HUDEP-2 (cell line): ENCODE measurements around the gene PPFIBP2.
"Not testable (repeated sequence)": the region's sequence is repeated elsewhere in the genome, so short reads cannot be mapped to it uniquely, and the experiment has no call there.

Experiments used
- DNase-seq, 76 experiments: peaks; one replicate each; lab custom pipeline; 2025; ENCODE audit not compliant: unreplicated experiment in 76 of 76; lab: John Stamatoyannopoulos, UW

The PPFIBP2 gene

DNA sequence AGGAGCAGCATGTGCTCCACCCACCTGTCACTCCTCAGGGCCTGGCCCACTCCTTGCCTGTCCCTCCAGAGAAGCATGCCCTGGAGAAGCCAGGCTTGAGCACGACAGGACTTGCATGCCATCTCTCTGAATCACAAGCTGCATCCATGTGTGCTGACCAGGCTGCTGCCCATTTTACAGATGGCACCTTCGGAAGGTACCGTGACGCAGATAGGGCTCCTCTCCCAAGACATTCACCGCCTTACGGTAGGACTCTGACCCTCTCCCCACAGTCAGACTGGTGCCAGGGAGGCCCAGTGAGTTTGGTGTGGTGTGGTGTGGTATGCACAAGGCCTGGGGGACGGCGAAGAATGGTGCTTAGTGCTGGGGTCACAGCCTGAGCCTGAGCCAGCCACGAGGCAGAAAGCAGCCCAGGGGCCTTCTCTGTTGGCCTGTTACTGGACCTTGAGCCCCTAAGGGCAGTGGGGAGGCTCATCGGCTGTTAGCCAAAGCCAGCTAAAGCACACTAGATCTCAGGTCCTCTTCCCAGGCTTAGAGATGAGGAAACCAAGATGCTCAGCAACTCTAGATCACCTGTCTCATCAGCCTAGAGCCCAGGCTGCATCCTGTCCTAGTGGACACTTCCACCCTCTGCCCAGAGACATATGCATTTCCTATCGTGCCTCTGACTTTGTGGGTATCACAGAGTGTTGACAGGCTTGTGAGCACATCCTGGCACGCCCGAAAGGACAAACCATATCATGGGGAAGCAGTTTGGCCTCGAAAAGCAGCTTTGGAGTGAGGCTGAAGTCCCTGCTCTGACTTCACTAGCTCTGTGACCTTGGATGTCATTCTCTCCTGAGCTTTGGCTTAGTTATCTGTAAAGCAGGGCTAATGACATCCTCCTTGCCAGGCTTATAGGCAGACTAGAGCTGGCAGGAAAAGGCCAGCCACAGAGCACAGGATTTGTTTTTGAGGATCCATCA, 141.7 kb downstream of the PPFIBP2 start:
- no peak for DNase-seq

DNA sequence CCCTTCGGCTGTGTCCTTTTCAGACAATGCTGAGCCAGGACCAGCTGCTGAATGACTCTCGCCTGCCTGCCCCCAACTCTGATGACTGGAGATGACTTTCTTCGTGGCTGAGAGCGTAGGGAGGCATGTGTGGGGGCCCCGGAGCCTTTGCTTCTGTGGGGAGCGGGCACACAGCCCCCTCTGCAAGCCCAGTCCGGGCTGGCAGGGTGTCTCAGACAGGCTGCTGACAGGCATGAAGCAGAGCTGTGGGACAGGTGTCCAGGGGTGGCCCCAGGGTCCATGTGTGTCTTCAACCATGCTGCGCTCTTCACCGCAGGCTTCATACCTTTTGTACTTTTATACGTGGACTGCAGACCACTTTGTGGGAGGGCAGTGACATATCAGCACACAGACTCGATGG, 142.9 kb downstream of the PPFIBP2 start:
- no peak for DNase-seq

DNA sequence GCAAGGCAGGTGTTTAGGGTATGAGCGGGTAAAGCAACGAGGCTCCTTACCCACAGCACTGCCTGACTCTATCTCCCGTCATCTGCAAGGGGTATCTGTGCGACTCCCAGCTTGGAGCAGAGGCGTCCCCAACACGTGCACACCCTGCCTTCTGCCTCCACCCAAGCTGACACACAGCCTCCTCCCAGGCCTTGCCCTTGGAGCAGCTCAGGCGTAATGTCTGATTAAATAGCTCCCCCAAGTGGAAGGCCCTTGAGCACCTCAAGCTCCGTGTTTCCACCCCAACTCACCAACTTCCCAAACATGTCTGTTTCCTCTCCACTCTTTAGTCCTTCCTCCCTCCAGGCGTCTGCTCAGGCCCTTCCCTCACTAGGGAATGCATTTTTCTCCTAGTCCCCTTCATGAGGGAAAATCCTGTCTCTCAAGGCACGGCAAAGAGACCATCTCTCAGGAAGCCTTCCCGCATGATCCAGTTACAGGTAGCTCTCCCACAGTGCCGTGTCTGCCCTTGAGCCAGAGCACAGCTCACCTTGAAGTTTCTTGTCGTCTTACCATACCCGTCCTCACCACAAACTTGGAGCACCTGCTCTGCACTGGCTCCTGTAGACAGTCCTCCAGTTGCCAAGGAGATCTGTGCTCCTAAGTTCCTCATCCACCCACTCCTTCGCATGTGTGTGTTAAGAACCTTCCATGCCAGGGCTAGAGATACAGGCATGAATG, 143.7 kb downstream of the PPFIBP2 start:
- peak in 54 of 76 experiments; percentile 1 to 70 (median 30) for DNase-seq

DNA sequence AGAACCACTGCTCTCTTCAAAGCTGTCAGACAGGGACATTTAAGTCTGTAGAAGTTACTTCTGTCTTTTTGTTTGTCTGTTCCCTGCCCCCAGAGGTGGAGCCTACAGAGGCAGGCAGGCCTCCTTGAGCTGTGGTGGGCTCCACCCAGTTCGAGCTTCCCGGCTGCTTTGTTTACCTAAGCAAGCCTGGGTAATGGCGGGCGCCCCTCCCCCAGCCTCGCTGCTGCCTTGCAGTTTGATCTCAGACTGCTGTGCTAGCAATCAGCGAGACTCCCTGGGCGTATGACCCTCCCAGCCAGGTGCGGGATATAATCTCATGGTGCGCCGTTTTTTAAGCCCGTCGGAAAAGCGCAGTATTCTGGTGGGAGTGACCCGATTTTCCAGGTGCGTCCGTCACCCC, 149.7 kb downstream of the PPFIBP2 start:
- not testable (repeated sequence) for DNase-seq

DNA sequence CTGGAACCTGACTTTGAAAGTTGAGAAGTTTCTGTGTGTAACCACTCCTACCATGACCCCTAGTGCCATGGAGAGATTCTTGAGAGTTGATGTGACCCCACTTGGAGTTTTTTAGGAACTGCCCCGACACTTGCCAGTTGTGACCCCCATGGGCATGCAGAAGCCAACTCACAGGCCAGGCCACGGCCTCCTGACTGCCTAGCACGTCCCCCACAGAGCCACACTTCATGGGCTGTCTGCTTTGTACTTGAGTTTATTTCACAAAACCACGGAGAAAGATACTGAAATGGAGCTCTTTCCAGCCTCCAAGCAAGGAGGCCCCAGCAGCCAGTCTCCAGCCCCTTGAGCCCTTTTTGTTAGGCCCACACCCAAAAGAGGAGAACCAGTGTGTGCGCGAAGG, 151.1 kb downstream of the PPFIBP2 start:
- no peak for DNase-seq

DNA sequence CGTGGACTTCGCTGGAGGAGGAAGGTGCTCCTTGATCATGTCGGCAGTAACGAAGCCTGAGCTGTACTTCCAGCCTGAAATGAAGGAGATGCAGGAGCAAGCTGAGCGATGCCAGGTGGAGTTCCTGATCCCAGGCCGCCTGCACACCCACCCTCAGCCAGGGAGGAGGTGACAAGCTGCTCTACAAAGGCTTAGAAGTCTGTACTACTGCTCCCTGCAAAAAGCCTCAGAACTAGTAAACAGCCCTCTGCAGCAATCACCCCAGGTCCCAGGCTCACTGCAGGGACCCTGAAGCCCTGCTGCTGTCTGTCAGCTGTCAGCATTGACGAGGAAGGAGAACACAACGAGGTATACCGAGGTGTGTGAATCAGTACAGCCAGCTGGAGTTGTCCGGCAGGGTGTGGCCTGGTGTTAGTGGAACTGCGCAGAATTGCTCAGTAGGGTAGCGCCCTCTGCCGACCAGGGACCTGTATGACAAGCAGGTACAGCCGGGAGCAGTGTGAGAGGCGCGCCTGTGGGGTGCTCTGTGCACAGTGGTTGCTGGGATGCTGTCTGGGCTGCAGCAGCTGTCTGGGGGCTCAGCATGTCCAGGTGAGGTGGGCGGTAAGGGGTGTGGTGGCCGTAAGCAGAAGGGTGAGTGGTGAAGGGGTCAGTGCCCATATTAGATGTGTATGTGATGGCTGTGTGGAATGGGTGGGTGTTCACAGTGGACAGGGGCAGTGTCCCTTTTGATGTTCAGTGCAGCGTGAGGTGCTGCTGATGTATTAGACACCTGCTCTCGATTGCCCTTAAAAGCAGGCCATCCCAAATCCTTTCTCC, 151.9 kb downstream of the PPFIBP2 start:
- DNase-seq = peak in 71 of 76 experiments; percentile 9 to 84 (median 58)

DNA sequence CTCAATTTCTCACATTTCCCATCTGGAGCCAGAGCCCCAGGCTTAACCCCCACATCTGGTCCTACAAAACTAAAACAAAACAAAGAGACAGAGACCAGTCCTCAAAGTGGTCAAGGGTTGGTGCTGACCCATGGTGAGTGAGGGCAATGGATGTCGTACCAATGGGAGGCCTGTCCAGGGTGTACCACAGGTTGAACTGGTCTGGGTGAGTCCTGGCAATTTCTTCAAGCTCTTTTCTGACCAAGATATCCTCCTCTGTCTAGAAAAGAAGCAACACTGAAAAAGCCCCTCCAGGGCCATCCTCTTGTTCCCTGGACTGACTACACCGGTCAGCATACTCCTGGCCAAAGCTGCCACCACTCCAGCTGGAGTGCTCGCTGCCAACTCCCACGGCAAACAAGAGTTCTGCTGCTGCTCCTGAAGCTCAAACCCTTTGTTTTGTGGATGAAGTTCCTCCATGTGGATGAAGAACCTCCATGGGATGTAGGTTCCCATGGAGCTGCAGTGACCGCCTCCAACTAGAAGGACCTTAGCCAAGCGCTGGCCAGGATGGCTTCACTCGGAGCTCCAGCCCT, 152.6 kb downstream of the PPFIBP2 start:
- no peak for DNase-seq

DNA sequence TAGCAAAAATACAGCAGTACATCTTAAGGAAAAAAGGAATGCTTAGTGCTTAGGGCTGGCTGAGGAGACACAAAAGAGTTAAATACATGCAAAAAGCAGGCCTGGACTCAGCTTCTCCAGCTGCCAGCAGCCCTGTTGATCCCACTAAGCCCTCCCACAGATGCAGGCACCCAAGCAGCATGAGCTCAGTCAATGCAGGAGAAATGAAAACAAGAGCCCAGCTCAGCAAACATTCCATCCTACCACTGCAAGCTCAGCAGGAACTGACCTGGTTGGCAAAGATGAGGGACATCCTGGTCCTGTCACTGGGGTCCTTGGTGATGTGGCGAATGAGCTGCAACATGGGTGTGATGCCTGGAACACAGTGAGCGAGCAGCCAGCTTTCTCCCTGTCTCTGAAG, 153.7 kb downstream of the PPFIBP2 start:
- no peak for DNase-seq

DNA sequence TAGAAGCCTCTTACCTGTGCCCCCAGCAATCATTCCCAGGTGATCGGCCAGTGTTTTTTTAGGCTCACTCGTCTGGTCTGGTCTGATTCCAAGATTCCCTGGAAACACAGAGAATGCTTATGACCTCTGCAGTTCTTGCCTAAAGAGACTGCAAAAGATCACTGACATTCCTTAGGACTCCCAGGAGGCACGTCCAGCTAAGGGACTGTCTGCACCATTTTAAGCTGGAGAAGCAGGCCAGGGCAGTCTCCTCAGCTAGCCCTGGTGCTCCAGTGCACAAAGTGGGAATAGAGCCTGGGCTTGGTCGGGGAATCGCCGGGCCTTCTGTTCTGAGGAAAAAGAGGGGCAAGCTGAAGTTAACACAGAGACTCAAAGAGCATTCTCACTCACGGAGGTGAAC, 154.7 kb downstream of the PPFIBP2 start:
- no peak for DNase-seq

DNA sequence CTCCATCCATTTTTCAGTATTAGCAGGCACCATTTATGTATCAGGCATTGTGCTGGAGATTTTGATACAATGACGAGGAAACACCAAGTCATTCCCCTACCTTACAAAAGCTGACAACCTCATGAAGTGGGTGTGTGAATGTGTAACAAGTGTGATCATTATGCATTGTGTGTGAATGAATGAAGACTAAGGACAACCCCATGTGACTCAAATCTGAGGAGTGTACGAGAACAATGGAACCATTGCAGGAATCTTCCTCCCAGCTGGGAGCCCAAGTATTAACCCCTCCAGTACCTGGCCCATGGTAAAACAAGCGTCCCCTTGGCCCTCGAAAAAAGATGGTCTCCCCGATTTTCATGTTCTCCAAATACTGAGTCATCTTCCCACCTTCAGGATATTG, 155.1 kb downstream of the PPFIBP2 start:
- no peak for DNase-seq

DNA sequence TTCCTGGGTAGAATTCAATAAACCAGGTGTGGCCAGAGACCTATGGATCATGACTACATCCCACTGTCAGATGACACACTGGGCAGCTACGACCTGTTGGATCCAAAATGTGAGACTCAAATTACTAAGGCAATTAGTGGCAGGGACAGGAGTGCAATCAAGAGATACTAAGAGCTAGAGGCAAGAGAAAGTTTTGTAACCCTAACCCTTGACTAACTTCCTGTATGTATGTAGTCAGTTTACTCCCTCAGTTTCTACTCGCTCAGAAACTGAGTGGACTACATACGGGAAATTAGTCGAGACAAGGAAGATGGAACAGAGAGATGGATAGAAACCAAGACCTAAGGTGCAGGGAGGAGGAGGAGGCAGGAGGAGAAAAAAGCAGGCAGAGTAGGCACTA, 156.8 kb downstream of the PPFIBP2 start:
- no peak for DNase-seq

DNA sequence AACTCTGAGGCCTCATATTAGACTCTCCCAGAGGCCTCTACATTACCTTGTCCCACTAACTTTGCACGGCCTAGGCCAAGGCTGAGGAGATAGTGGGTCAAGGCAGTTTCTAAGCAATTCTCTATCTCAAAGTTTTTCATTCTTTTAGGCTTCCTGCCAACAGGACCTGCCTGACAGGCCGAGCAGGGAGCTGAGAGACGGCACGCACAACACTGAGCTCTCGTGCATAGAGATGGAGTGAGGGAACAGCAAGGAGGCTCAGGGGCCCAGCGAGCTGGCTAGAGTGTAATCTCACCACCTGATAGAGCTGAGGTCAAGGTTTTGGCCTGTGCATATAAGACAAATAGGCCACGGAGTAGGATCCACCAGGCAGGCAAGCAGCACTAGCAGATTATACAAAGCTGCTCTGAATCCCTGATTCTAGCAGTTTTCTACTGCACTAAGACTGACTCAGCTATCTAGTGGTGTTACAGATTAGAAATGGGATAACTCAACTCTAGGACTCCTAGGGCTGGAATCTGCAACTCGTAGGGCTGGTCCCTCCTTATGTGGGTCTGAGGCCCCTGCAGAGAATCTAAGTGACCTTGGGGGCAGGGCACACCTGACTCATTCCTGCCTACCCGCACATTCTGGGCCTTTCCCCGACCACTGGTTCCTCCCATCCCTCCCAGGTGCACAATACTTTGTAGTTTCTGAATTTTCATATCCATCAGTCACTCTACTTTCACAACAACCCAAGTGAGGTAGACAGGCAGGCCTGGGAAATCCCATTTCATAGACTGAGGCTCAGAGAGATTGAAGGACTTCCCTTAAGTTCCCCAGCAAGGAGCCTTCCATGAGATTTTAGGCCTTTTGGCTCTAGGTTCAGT, 157.8 kb downstream of the PPFIBP2 start:
- no peak for DNase-seq

DNA sequence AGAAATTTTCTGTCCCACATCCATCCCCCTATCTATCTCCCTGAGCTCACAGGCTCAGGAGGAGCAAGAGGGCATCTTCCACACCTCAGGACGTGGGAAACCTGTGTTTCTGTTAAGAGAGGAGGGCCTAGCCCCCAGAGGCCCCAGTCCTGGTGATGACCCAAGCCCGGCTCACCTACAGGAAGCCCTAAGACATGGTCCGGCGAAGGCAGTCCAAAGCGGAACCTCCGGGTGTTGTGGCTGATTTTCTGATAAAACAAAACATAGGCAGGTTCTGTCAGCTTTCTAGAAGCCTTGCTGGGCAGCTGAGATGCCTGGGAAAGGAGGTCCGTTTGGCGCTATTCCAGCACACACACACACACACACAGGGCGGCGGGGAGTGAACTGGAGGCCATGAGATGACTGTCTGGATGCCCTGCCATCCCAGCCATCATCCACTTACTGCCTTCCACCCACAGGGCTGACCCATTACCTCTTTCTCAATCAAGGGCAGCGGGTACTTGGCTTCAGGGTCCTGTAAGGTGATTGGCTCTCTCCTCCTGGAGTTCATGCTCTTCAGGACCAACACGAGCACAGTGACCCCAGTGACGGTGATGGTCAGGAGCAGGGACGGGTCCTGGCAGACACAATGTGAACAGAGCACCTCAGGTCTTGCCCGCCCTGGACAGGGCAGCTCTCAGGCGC, 158.6 kb downstream of the PPFIBP2 start:
- no peak for DNase-seq

DNA sequence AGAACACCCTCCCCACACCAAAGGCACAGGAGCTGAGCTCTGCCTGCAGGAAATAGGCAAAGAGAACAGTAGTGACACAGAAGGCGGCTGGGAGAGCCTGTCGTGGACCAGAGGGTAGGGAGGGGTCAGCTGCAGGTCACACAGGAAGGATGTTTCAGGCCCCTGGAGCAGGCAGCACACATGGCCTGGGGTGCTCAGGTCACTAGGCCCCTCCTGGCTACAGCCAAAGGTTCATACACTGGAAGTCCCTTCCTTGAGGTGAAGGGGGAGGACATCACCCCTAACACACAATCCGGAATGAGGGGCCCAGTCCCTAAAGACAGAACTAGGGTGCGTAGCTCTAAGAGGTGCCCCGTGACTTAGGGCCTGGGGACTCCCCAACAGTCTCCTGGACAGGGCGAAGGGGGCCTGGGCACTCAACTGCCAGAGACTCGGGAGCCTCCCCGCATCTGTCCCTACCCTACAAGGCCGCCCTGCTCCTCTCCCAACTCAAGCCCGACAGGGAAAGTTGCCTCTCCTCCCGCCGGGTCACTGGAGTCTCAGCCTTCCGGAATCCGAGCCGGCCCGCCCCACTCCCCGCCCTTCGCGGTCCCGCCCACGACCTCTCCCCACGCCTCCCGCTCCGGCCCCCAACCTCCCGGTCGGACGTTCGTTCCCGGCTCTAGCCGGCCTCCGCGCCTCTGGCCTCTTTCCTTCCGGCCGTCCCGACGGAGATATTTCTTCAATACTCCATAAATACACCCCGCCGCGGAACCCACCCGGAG, 159.3 kb downstream of the PPFIBP2 start, which contains the start of gene CYB5R2:
Gene CYB5R2 (minus strand): TSS at position 541 of the 764 bp plus-strand sequence. CDS start 675 bp downstream, outside the sequence.
- no peak for DNase-seq

DNA sequence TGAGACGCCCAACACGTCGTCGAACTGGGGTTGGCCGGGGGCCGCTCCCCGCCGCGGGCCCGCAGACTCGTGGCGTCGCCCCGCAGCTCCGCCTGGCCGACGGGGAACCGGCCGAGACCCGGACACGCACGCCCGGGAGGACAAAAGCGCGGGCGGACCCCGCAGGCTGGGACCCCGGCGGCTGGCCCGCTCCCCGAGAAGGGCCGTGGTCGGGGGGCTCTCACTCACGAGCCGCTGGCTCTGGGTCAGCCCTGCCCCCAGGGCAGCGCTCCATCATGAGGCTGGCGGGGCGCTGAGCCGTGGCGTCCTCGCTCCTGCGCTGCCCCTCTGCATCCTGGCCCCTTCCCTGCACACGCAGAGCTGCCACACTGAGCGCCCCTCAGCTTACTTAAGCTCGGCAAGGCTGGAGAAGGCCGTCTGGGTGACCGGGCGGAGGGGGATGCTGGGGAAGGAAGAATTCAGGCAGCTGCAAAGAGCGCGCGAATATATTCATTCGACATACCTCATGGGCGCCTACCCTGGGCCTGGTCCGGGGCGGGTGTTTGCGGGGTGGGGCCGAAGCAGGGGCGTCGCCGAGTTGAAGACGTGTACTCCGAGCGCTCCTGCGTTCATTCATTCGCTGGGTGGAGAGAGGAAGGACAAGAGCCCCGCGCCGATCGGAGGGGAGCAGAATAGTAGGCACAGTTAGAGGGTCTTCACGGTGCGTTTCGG, 160.1 kb downstream of the PPFIBP2 start:
- DNase-seq = peak in 1 of 76 experiments; percentile 5

DNA sequence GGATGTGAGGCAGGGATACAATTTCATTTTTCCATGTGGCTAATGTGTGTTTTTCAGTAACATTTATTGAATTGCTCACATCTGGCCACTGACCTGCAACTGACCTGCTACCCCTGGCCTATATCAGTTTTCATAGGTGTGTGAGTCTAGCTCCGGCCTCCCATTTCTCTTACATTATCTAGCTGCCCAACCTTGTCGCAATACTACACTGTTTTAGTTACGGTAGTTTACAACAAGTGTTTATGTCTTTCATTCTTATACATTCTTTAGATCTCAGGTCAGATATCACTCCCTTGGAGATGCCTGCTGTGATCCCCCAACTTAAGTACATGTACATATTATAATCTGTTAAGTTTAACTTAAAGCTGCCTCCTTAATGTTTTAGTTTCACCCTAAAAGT, 161.8 kb downstream of the PPFIBP2 start:
- DNase-seq = no peak

DNA sequence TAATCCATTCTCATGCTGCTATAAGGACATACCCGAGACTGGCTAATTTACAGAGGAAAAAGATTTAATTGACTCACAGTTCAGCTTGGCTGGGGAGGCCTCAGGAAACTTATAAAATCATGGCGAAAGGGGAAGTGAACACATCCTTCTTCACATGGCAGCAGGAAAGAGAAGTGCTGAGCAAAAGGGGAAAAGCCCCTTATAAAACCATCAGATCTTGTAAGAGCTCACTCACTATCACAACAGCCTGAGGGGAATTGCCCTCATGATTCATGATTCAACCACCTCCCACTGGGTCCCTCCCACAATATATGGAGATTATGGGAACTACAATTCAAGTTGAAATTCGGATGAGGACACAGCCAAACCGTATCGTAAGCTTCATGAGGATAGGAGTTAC, 163.3 kb downstream of the PPFIBP2 start:
- no peak for DNase-seq

DNA sequence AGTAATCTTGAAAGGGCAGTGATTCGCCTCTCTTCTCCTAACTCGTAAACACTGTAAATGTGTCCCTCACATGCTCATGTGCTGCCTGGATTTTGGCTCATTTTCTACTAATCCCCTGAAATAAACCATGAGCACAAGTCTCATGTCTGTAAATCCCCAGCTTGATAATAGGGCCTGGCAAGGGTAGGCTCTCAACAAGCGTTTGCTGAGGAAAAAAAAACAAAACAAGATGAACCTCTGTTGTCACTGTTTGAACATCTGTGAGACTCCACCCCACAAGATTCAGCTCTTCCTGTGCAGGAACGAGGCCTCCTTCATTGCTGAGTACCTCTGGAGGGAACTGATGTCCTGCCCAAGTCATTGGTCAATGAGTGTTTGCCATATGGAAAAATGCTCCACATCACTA, 164.0 kb downstream of the PPFIBP2 start:
- DNase-seq = no peak
